22Rv1 (cell line): ENCODE data around the gene CCNL1.

Source experiments
- ZFX ChIP-seq: fragments of 450-650 bp; IDR thresholded peaks from 2 replicates; pipeline ENCODE4 v1.6.1; 2017; ENCODE audit warnings: antibody characterized with exemption, borderline replicate concordance
- TF ChIP-seq, protein P1 (sequence below): fragments of 450-650 bp; IDR thresholded peaks from 2 replicates; pipeline ENCODE4 v1.5.1; 2017; ENCODE audit warnings: mild to moderate bottlenecking

DNA sequence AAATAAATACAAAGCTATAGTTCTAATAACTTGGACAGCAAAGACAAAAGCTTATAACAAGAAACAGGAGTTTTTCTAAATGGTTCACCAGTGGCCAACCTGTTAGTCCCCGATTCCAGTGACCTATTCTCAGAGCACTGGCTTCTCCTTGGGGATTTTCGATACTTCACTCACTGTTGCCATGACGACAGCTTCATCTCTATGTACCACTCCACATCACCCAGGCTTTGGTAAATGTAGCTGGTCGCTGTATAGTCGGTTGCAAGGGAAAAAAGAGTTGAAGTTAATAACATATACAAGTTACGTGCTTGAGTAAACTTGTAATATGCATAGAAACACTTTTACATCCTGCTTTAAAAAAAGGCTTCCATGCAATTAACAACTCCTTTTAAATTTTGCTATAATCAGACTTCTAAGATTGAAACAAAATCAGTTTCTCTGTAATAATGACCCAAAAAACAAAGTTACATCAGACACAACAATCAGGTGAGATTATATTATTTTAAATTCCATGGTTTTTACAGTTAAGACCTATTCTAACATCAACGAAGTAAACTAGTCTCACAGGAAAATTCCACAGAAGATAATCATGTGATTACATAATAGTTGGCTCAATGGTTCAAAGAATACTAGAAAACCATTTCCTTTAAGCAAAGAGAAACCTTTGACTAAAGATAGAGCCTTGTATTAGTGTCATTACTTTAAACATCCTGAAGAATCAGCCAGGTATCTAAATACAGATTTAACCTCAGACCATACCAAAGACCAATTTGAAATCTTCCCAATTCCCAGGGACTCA, 2.9 kb downstream of the CCNL1 start:
- TF ChIP-seq, protein P1, sequence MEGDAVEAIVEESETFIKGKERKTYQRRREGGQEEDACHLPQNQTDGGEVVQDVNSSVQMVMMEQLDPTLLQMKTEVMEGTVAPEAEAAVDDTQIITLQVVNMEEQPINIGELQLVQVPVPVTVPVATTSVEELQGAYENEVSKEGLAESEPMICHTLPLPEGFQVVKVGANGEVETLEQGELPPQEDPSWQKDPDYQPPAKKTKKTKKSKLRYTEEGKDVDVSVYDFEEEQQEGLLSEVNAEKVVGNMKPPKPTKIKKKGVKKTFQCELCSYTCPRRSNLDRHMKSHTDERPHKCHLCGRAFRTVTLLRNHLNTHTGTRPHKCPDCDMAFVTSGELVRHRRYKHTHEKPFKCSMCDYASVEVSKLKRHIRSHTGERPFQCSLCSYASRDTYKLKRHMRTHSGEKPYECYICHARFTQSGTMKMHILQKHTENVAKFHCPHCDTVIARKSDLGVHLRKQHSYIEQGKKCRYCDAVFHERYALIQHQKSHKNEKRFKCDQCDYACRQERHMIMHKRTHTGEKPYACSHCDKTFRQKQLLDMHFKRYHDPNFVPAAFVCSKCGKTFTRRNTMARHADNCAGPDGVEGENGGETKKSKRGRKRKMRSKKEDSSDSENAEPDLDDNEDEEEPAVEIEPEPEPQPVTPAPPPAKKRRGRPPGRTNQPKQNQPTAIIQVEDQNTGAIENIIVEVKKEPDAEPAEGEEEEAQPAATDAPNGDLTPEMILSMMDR: no peak
- no peak for TF ChIP-seq ZFX
